ENCODE data around the gene FAM120C.

Gene FAM120C, protein sequence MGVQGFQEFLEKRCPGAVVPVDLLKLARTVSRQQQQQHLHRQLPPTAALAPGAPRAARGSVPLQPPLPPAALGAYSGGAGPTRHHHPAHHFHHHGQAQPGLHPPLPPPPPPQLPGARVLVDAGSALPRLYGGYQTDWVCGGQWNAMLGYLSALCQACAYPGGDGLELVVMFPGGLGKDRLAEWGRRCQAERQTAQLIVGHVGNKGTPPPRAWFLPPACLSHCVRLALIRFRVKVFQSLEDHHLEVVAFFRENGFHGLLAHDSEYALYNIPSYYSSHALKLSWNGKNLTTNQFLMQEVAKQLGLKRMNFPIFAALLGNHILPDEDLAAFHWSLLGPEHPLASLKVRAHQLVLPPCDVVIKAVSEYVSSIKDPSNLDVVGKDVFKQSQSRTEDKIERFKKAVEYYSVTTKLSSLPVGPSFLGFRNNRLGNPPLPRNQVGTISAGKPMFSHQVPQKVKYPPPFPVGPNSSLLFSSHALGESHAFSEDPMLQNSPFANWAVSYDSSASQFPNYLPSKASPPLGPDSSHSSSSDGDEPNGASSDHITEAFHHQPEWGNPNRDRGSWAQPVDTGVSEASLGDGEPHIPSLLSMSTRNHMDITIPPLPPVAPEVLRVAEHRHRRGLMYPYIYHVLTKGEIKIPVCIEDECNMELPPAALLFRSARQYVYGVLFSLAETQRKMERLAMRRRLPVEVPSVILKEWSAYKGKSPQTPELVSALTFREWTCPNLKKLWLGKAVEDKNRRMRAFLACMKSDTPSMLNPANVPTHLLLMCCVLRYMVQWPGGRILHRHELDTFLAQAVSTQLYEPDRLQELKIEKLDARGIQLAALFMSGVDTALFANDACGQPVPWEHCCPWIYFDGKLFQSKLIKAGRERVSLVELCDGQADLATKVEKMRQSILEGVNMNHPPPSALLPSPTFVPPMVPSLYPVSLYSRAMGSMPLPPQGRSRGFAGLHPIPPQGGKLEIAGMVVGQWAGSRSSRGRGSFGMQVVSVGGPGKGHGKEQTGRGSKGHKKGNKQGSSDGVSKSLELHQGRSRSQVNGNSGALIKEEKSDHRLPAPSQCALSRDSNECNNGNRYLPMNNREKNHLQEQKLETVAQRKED

DNA sequence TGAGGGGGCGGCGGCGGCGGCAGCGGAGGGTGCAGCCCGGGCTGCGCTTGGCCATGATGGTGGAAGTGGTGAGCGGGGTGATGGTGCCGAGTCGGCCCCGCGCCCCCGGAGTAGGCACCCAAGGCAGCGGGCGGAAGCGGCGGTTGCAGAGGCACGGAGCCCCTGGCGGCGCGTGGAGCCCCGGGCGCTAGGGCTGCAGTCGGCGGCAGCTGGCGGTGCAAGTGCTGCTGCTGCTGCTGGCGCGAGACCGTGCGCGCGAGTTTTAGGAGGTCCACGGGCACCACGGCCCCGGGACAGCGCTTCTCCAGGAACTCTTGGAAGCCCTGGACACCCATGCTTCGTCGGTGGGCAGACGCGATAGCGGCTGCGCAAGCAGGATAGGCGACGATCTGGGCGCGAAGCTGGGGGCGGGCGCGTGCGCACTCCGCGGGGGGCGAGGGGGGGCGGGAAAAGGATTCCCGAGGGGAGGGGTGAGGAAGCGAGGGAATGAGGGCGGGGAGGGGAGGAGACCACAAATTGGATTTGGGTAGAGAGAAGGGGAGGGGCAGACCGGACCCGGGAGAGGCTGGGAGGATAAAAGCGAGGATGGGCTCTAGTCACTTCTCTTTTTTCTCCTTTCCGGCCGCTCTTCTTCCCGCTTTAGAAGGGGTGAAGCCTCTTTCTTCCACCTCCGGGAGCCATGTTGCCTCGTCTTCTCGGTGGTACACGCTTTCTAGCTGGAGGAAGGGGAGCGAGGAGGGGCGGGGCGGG lies at the start of gene FAM120C:
Gene FAM120C (minus strand): TSS at position 391 of the 750 bp plus-strand sequence. CDS start 56 bp downstream, at position 335.
- DNase-seq: peak; percentile 49

DNA sequence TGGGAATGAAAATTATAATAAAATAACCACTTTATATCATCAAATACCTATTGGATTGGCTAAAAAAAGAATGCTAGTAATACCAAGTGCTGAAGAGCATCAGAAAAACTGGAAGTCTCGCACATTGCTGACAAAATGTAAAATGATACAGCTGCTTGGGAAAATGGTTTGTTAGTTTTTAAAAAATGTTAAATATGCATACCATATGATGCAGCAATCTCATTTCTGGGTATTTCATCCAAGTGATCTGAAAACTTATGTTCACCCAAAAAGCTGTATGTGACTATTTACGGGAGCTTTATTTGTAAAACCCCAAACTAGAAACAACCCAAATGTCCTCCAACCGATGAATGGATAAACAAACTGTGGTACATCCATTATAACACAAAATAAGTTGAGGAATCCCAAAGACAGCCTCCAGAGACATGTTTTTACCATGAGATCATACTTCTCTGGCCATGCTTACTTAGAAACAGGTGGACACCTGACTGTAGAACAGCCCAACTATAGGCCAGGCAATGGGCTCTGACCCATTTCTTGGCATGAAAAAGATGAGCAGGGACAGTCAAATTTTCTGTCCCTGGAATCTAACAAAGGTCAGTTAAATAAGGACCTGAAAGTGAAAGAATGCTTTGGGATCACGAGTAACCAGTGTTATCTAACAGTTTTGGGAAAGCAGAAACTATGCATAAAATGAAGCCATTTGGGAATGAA lies 47.5 kb upstream of the FAM120C start:
- DNase-seq: no peak

DNA sequence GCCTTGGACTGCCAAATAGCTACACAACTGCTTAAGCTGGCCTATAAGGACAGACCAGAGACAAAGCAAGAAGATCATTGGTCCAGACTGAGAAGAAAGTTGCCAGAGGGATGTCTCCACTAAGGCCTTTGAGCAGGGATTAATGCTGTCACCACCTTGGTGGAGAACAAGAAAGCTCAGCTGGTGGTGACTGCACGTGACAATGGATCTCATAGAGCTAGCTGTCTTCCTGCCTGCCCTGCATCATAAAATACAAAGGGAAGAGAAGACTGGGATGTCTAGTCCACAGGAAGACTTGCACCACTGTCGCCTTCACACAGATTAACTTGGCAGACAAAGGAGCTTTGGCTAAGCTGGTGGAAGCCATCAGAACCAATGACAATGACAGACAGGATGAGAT lies 40.5 kb upstream of the FAM120C start:
- no peak for DNase-seq

DNA sequence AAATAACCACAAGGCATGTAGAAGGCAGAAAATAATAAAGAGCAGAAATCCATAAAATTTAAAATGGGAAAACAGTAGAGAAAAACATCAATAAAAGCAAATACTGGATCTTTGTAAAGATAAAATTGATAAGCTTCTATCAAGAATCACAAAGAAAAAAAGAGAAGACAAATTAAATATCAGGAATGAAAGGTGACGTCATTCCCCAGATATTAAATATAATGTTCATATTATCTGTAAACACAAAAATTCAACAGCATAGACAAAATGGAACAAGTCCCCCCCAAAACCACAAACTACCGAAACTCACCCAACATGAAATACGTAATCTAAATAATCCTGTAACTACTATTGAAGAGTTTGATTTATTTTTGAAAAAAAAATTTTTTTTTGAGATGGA lies 30.5 kb upstream of the FAM120C start:
- DNase-seq: no peak

DNA sequence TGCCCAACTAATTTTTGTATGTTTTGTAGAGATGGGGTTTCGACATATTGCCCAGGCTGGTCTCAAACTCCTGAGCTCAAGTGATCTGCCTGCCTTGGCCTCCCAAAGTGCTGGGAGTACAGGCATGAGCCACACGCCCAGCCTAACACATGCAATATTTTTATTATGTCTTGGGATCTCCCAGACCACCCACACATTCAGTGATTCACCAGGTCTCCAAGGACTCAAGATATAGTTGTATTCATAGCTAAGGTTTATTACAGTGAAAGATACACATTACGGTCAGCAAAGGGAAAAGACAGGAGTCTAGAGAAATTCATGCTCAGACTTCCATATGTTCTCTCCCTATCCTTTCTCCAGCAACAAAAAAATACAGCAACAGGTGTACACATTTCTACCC lies 25.5 kb upstream of the FAM120C start:
- no peak for DNase-seq

DNA sequence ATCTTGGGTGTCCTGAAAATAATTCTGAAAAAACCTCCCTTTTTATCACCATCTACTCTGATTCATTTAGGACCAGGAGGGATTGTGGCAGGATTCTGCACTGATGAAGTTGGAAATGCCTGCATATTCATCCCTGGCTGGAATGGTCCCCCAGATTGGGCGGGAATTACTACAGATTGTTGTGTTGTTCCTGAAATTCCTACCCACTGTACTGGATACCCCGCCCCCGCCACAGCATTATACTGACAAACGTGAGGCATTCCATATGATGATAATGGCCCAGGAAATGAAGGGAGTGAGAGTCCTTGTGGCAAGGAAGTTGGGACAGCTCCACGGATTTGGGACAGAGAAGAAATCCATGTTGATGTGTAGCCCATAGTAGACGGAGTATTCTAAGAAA lies 15.2 kb upstream of the FAM120C start:
- no peak for DNase-seq

DNA sequence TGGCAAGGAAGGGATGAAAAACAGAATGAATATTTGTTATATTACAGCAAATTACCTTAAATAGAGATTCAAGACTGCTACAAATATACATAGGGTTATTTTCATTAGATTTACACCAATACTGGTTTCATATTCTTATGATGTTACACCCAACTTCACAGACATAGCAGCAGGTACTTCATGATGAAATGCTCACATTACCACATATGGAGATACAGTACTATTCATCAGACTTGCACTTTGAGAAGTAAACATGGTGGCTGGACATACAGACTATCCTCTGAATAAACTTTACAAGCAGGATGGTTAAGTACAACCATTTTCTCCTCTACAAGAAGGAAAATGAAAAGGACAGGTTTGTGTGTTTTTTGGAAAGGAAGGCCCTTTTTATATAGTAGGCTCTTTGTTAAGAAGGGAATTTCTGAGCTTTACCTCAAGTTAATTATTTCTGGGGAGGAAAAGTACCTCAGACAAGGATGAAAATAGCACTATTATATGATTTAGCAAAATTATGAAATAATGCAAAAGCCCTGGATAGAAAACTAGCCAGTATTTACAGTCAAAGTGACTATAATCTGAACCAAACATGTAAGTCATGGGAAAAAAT lies 12.0 kb upstream of the FAM120C start:
- DNase-seq: no peak

DNA sequence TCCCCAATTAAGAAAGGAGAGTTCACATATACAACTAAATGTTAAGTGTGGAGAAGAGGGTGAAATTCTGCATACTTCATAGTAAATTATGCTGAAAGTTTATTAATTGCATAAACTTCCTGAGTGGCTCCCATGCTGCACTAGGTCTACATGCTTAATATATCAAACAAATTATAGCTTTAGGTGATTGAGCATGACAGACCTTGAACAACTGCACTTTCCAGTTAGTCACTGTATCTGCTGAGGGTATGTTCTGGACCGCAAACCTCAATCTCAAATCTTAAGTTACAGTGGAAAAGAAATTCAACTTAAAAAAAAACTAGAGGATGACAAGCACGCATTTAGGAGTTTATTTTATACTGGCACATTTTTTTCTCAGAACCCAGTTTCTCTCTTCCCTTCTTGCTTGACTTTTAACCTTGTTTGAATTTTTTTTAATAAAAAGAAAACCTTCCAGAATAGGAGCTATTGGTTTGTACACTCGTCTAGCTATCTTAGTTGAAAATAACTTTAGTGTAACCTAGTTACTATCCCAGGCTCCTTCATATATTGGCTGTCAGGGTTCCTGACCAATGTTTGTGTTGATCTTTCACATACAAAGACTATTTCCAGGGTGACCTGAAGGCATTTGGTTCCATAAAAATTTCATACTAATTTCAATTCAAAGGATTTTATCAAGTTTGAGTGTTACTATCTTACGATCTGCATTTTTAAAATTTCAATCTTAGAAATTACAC lies 10.2 kb upstream of the FAM120C start:
- no peak for DNase-seq

DNA sequence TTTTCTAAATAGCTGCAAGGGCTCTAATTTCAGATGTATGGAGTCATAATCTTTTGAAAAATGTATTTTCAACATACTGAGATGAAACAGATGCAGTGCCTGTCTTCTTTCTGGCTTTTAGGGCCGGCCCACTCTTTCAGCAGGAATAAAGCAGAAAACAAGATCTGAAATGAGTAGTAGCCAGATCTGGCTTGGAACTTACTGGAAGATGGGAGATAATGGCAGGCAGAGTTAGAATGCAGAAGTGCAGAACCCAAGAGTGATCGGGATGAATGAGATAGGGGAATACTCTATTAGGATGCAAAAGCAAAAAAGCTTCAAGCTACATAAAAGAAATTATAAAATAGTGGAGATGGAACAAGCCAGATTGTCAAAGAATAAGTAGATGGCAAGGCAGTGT lies 1.4 kb upstream of the FAM120C start:
- DNase-seq: no peak

DNA sequence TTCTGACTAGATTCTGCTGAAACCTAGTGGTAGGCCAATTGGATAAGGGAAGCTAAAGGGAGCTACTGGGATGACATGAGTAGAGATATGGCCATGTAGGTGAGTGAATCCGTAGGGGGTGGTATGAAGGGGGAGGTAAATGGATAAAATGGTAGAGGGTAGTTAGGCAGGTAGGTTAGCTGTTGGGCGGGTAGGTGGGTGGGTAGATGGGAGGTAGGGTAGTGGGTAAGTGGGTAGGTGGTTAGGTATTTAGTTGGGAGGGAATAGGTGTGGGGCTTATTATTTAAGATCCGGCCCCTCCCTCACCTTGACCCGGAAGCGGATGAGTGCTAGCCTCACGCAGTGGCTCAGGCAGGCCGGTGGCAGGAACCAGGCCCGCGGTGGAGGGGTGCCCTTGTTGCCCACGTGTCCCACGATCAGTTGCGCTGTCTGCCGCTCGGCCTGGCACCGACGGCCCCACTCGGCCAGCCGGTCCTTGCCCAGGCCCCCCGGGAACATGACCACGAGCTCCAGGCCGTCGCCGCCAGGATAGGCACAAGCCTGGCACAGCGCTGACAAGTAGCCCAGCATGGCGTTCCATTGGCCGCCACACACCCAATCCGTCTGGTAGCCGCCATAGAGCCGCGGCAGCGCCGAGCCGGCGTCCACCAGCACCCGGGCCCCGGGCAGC lies 725 bp downstream of the FAM120C start:
- peak; percentile 56 for DNase-seq

DNA sequence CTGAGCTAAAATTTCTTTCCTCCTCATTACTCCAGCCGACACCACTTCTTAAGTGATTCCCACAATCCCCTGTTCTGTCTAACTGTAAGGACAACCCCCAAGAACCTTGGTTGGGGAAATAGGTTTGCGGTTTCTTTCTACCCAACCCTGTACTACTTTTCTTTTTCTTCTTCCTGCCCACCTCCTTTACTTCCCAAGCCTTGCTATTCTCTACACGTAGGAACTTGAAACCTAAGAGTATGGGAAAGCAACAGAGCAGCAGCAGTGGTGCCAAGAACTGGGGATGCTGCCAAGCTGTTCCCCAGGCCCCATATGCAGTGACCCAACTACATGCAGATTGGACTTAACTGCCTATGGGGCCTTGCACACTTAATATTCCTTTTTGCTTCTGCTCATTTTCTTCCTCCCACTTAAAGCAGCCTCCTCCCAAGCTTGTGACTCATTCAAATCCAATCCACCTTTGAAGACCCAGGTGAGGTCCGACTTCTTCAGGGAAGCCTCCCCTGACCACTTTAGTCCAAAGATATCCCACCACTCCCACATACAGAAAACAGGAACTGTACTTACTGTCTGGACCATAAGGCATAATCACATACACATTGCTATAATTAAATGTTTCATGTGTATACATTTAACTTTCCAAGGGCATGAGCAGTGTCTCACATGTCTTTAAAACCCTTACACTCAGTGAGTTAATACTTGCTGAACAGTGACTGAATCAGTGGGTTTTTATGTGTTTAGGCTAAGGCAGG lies 1.7 kb downstream of the FAM120C start:
- no peak for DNase-seq

DNA sequence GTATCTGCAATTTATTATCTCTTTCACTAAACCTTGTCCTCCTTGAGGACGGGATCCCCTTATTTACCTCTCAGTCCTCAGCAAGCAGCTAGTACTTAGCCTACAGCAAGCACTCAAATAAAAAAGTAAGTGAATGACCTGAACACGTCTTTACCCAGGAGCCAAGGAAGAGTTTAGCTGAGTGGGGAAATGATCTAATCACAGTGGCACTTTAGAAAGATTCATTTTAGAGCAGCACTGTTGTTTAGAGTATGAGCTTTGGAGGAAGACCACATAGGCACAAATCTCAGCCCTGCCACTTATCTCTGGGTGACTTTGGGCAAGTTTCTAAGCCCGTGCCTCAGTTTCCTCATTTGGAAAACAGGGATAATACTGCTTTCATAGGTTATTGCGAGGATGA lies 2.7 kb downstream of the FAM120C start:
- DNase-seq: no peak

DNA sequence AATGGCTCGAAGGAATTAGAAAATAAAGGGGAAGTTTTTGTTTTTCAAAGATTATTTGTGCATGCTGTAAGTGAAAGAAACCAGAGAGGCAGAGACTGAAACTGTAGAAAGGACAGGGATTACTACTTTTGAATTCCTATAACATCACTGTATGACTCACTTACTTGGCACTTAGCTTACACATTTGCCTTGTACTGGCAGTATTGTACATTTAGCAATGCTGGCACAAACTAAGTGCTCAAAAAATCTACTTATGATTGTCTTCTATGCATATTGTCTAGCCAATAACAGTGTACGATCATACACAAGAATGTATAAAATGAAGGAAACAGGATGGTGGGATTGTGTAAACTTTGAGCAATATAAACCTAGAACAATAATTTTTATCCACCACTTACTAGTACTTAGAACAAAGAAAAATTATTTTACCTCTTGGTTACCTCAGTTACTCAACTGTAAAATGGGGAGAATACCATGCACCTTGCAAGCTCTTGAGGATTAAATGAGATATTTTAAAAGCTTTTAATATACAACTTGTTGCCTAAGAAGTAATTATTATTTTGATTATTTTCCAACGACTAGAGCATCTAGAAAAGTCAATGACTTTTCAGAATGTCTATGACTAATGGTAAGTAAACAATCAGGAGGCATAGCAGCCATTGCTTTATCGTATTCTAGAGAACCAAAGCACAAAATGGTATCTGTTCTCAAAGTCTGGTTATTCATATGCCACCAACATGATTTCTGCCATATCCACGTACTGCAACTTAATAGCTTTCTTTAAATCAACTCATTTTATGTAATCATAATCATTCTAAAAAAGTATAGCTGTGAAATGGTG lies 4.7 kb downstream of the FAM120C start:
- DNase-seq: no peak

DNA sequence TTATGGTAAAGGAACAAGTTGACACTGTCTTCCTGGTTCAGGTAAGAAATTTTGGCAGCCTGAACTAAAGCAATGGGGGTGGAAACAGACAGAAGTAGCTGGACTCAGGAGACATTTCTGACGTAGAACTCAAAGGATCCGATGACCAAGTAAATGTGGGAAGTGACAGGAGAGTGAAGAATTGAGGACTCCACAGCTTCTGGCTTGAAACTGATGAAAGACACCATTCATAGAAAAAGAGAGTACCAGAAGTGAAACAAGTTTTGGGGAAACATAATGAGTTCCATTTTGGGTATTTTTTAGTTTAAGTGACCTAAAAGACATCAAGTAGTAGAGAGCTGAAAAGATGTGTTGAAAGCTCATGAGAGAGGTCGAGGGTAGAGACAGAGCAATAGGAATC lies 5.7 kb downstream of the FAM120C start:
- no peak for DNase-seq

DNA sequence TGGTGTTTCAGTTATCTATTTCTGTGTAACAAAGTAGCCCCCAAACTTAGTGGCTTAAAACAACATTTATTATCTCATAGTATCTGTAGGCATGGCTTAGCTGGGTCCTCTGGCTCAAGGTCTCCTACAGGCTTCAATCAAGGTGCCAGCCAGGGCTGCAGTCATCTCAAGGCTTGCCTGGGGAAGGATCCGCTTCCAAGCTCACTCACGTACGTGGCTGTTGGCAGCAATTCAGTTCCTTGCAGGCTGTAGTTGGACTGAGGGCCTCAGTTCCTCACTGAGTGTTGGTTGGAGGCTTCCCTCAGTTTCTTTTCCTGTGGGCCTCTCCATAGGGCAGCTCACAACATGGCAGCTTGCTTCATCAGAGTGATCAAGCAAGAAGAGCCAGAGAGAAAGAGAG lies 9.3 kb downstream of the FAM120C start:
- DNase-seq: no peak

DNA sequence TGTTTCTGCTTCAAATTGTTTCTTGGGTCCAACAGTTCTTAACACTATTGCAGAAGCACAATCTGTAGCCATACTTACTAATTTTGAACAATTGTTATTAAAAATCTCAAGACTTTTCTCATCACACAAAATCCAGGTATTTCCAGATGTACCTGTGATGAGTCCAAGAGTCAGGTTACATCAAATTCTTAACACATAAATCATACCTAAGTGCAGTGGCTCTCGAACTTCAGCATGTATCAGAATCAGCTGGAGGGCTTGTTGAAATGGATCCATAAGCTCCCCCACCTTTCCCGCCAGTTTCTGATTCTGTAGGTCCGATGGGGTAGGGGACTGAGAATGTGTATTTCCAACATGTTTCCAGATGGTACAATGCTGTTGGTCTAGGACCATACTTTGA lies 10.6 kb downstream of the FAM120C start:
- no peak for DNase-seq

DNA sequence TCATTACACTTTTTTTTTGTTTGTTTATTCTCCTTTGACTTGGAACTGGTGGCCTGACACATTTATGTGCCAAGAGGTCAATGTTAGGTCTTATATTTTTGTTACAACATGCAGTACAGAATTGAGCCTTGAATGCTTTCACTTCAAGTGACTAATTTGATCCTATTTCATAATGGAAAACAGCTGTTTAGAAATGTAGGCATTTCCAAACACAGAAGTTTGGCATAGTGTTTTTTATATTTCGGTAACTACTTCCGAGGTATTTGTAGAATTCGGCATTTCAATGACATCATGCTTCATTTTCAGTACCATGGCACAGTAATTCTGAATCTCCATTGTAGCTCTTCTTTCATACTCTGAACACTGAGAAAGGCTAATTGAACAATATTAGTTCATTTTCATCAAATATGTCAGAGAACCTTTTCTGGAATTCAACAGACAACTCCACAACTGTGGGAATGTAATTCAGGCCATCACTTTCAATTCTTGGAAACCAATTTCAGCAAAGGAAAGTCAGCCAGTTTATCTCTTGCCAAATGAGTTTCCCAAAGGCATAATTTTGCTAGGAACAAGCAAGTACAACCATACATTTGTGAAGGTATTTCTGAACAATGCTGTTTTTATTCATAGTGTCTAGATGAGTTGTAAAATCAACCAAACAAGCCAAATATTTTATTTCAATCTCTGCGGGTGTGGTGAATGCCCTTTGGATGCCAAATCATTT lies 11.4 kb downstream of the FAM120C start:
- DNase-seq: no peak

DNA sequence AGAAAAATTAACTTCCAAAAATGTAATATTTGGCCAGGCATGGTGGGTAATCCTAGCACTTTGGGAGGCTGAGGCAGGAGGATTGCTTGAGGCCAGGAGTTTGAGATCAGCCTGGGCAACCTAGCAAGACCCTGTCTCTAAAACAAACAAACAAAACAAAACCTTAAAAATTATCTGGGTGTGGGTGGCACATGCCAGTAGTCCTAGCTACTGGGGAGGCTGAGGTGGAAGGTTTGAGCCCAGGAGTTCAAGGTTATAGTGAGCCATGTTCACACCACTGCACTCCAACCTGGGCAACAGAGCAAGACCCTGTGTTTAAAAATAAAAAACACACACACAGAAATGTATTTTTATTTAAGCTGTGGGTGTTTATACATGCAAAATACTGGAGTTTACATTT lies 12.0 kb downstream of the FAM120C start:
- no peak for DNase-seq
